GM23248 (cell line): ENCODE measurements around the gene OPCML. TPM values are rescaled to one million over a fixed set of nuclear protein-coding genes. Genes with fewer than 3 reads are reported as not detected.

ENCODE experiments used
- DNase-seq: peaks from one replicate; pipeline ENCODE4 v3.0.0-alpha.2; 2015
- H2AFZ ChIP-seq: fragments of 200-600 bp; sonication (generic); 2 replicates; pipeline ENCODE4 v1.6.1; 2016; ENCODE audit warnings: antibody characterized with exemption
- H3F3A ChIP-seq: fragments of 200-600 bp; sonication (generic); 2 replicates; pipeline ENCODE4 v1.6.1; 2016; ENCODE audit warnings: mild to moderate bottlenecking, antibody characterized with exemption, mixed run types; ENCODE audit not compliant: insufficient read depth
- H3K27ac ChIP-seq: fragments of 200-600 bp; sonication (generic); 2 replicates; pipeline ENCODE4 v1.5.1; 2016; ENCODE audit warnings: mild to moderate bottlenecking
- H3K27me3 ChIP-seq: fragments of 200-600 bp; sonication (generic); replicated peaks from 2 replicates; pipeline ENCODE4 v1.6.1; 2016; ENCODE audit warnings: mild to moderate bottlenecking; ENCODE audit not compliant: insufficient read depth
- H3K36me3 ChIP-seq: fragments of 200-600 bp; sonication (generic); 2 replicates; pipeline ENCODE4 v1.6.1; 2016; ENCODE audit warnings: low read depth, mild to moderate bottlenecking
- H3K4me1 ChIP-seq: fragments of 200-600 bp; sonication (generic); 2 replicates; pipeline ENCODE4 v1.6.1; 2016; ENCODE audit warnings: mild to moderate bottlenecking; ENCODE audit not compliant: insufficient read depth
- H3K4me2 ChIP-seq: fragments of 200-600 bp; sonication (generic); one replicate; pipeline ENCODE4 v1.6.1; 2016; ENCODE audit warnings: mild to moderate bottlenecking; ENCODE audit not compliant: unreplicated experiment
- H3K4me3 ChIP-seq: fragments of 200-600 bp; sonication (generic); 2 replicates; pipeline ENCODE4 v1.5.1; 2016; ENCODE audit warnings: mild to moderate bottlenecking
- H3K79me2 ChIP-seq: fragments of 200-600 bp; sonication (generic); 2 replicates; pipeline ENCODE4 v1.6.1; 2016; ENCODE audit warnings: mild to moderate bottlenecking; ENCODE audit not compliant: insufficient read depth
- H3K9ac ChIP-seq: fragments of 200-600 bp; sonication (generic); 2 replicates; pipeline ENCODE4 v1.6.1; 2016; ENCODE audit warnings: mild to moderate bottlenecking
- H3K9me2 ChIP-seq: fragments of 200-600 bp; sonication (generic); 2 replicates; pipeline ENCODE4 v1.6.1; 2016; ENCODE audit warnings: mixed run types, mild to moderate bottlenecking, moderate library complexity; ENCODE audit not compliant: insufficient read depth
- H3K9me3 ChIP-seq: fragments of 200-600 bp; sonication (generic); one replicate; pipeline ENCODE4 v1.6.1; 2017; ENCODE audit warnings: low read depth
- H4K20me1 ChIP-seq: fragments of 200-600 bp; sonication (generic); 2 replicates; pipeline ENCODE4 v1.6.0; 2016; ENCODE audit not compliant: insufficient read depth
- EZH2 ChIP-seq: fragments of 200-600 bp; sonication (generic); IDR thresholded peaks from 2 replicates; pipeline ENCODE4 v1.6.1; 2018; ENCODE audit warnings: antibody characterized with exemption, mild to moderate bottlenecking; ENCODE audit not compliant: insufficient read depth, poor library complexity, severe bottlenecking
- EZH2phosphoT487 ChIP-seq: fragments of 200-600 bp; sonication (generic); IDR thresholded peaks from 2 replicates; pipeline ENCODE4 v1.6.1; 2018; ENCODE audit warnings: antibody characterized with exemption, moderate library complexity, mild to moderate bottlenecking, low read depth; ENCODE audit not compliant: insufficient read depth
- WGBS, 2 experiments: methylation state at CpG; one replicate each; pipeline ENCODE4 v1.1.6; 2015 to 2017; ENCODE audit warnings: low lambda C conversion rate in 2 of 2, low coverage in 1 of 2; ENCODE audit errors: missing lambda C conversion rate in 2 of 2; 5-methylcytosine and 5-hydroxymethylcytosine counted together
- in situ Hi-C: fragments of 300-500 bp; cut with MboI; formaldehyde crosslinking; loops from 2 replicates; pipeline ENCODE4 v1.15.0; 2020
- polyA plus RNA-seq: library from polyadenylated mRNA; unstranded; fragments of >200 nt; fragmentation: Nextera tagmentation; extraction: Ambion mirVana; gene quantifications from 2 replicates; pipeline ENCODE4 v1.2.1, GENCODE V29; 2016
- total RNA-seq: library from RNA; depleted of rRNA; stranded (reverse); fragments of >200 nt; shearing (Covaris generic); gene quantifications from 2 replicates; pipeline ENCODE4 v1.2.3, GENCODE V29; 2014

The OPCML gene
- total and polyA plus RNA-seq, 2 experiments from 2014 or later = 0.69 to 1.6 TPM

DNA sequence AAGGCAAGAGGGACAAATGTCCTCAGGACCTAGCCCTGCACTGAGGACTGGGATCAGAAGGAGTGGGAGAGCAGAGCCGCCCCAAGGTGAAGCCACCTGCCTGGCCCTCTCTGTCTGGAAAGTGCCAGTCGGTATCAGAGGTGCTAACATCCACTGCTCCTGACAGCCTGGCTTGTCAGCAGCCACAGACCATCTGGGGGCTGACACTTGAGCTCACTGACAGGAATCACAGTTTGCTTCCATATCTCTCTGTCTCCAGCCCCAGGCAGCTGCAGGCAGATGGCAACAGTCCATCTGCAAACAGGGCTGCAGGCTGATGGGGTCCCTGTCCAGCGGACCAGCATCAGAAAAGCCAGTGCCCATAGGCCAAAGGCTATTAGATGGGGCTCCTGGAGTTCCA is 5.5 kb downstream of the OPCML start:
- DNase-seq = no peak
- in situ Hi-C loops = no loop called here
- WGBS, 2 experiments = 16 to 26% methylated on average over 3 of the region's 3 CpGs
- Histone ChIP-seq H3K4me1 (no peaks in the 10 kb centered on the region), H3K27me3 (no peaks in the 10 kb centered on the region), H3F3A (no peaks in the 10 kb centered on the region), H3K4me2 (no peak overlapping the region), H3K9me2 (no peaks in the 10 kb centered on the region), H3K79me2 (no peaks in the 10 kb centered on the region), H3K36me3 (no peaks in the 10 kb centered on the region), H3K4me3 (no peak overlapping the region), H2AFZ (no peak overlapping the region), H4K20me1 (no peaks in the 10 kb centered on the region), H3K9me3 (no peaks in the 10 kb centered on the region), H3K9ac (no peak overlapping the region), H3K27ac (no peak overlapping the region)
- TF ChIP-seq EZH2phosphoT487 (no peak), EZH2 (no peak)

DNA sequence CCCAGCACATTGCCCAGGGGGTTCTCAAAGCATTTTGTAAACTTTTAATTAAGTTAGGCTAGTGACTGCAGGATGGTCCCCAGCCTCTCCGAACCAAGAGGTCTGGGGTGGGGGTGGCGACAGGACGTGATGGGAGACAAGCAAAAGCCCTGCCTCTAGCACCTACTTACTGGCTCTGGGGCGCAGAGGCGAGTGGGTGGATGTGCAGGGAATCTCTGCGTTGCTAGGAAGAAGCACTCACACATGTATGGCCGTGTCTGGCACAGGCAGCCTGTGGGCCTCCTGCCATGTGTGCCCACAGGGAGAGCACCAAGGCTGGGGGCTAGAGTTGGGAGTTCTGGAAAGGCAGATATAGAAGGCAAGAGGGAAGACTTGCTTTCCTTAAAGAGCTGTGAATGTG is 6.3 kb downstream of the OPCML start:
- Histone ChIP-seq H3K9ac (no peak overlapping the region), H3K9me3 (no peaks in the 10 kb centered on the region)

DNA sequence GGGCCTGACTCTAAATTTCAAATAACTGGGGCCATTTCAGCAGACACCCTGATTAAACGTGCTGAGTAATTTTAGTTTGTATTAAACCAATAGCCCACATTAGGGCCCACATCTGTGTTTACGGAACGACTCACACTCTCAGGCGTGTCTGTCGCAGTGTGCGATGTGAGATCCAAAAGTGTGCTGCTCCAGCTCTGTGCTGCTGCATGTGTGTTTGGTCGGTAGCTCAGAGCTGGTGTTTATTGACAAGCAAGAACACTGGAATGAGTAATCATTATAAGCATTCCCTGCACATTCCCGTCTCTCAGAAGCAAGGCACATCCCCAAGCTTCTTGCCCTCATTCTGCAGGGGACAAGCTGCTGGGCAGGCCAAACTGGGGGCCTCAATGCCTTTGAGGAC is 7.8 kb downstream of the OPCML start:
- no peak overlapping the region for H2AFZ ChIP-seq
- H3K4me2 ChIP-seq = no peak overlapping the region
- H4K20me1 ChIP-seq = no peaks in the 10 kb centered on the region
- DNase-seq = no peak
- no peaks in the 10 kb centered on the region for H3K79me2 ChIP-seq
- no peaks in the 10 kb centered on the region for H3K27me3 ChIP-seq
- no peaks in the 10 kb centered on the region for H3F3A ChIP-seq
- no peak overlapping the region for H3K27ac ChIP-seq
- in situ Hi-C loops = no loop called here
- TF ChIP-seq EZH2phosphoT487 = no peak
- no peak for TF ChIP-seq EZH2
- H3K9me3 ChIP-seq = no peaks in the 10 kb centered on the region
- H3K4me3 ChIP-seq = no peak overlapping the region
- H3K9ac ChIP-seq = no peak overlapping the region
- H3K4me1 ChIP-seq = no peaks in the 10 kb centered on the region
- H3K36me3 ChIP-seq = no peaks in the 10 kb centered on the region
- WGBS, 2 experiments = 22 to 23% methylated on average over 8 of the region's 8 CpGs
- H3K9me2 ChIP-seq = no peaks in the 10 kb centered on the region

More for the DNA sequence above, 6.3 kb downstream of the OPCML start:
- no peak overlapping the region for H2AFZ ChIP-seq
- H4K20me1 ChIP-seq = no peaks in the 10 kb centered on the region
- H3K27me3 ChIP-seq = no peaks in the 10 kb centered on the region
- H3K4me3 ChIP-seq = no peak overlapping the region
- no peak for TF ChIP-seq EZH2
- no peaks in the 10 kb centered on the region for H3K79me2 ChIP-seq
- H3F3A ChIP-seq = no peaks in the 10 kb centered on the region
- no peaks in the 10 kb centered on the region for H3K4me1 ChIP-seq
- no peaks in the 10 kb centered on the region for H3K9me2 ChIP-seq
- WGBS, 2 experiments = 18 to 20% methylated on average over 7 of the region's 7 CpGs
- no peak overlapping the region for H3K27ac ChIP-seq
- no peak for DNase-seq
- in situ Hi-C loops = no loop called here
- no peak overlapping the region for H3K4me2 ChIP-seq
- H3K36me3 ChIP-seq = no peaks in the 10 kb centered on the region

GRCh38 chr11:133522344-133522743 is 10.0 kb downstream of the OPCML start:
- Histone ChIP-seq H3K4me1 (no peaks in the 10 kb centered on the region), H2AFZ (no peak overlapping the region), H3K4me2 (no peak overlapping the region), H3K9me3 (no peaks in the 10 kb centered on the region), H3K36me3 (no peaks in the 10 kb centered on the region), H3F3A (no peaks in the 10 kb centered on the region), H3K9ac (no peak overlapping the region), H4K20me1 (no peaks in the 10 kb centered on the region), H3K9me2 (no peaks in the 10 kb centered on the region), H3K27ac (no peak overlapping the region), H3K79me2 (no peaks in the 10 kb centered on the region), H3K27me3 (no peaks in the 10 kb centered on the region), H3K4me3 (no peak overlapping the region)
- TF ChIP-seq EZH2phosphoT487 (no peak), EZH2 (no peak)
- WGBS, 2 experiments = 24 to 34% methylated on average over 6 of the region's 6 CpGs
- DNase-seq = no peak
- in situ Hi-C loops = no loop called here

GRCh38 chr11:133521502-133521901 is 10.8 kb downstream of the OPCML start:
- in situ Hi-C loops = no loop called here
- no peak overlapping the region for H3K4me3 ChIP-seq
- TF ChIP-seq EZH2 (no peak), EZH2phosphoT487 (no peak)
- H3K4me1 ChIP-seq = no peaks in the 10 kb centered on the region
- H4K20me1 ChIP-seq = no peaks in the 10 kb centered on the region
- no peak overlapping the region for H2AFZ ChIP-seq
- H3K9ac ChIP-seq = no peak overlapping the region
- no peak for DNase-seq
- H3K4me2 ChIP-seq = no peak overlapping the region
- no peaks in the 10 kb centered on the region for H3K9me3 ChIP-seq
- no peaks in the 10 kb centered on the region for H3K27me3 ChIP-seq
- H3K9me2 ChIP-seq = no peaks in the 10 kb centered on the region
- H3K36me3 ChIP-seq = no peaks in the 10 kb centered on the region
- H3K27ac ChIP-seq = no peak overlapping the region
- no peaks in the 10 kb centered on the region for H3F3A ChIP-seq
- no peaks in the 10 kb centered on the region for H3K79me2 ChIP-seq
- WGBS, 2 experiments = 13 to 14% methylated on average over 2 of the region's 2 CpGs
